ACHN (cell line): ENCODE results near the gene RAB22A.
"Not testable (repeated sequence)": the region's sequence is repeated elsewhere in the genome, so short reads cannot be mapped to it uniquely, and the experiment has no call there.

ENCODE experiments used
- DNase-seq: peaks from one replicate; pipeline ENCODE4 v3.0.0-alpha.2; 2015
- in situ Hi-C: cut with HindIII; loops from 2 replicates; pipeline ENCODE4 v1.10.0; 2017; ENCODE audit warnings: low sequenced_read_pairs, low pct_ligation_motif_present, low pct_unique_long_range_greater_than_20kb

RAB22A gene

GRCh38 chr20:58330687-58331086 is 21.2 kb downstream of the RAB22A start:
- in situ Hi-C loops, result no loop called here
- DNase-seq, result no peak

- in situ Hi-C loops, result no loop called here
These were observed 22.5 kb downstream of the RAB22A start for GRCh38 chr20:58331961-58332551.

GRCh38 chr20:58339741-58340140 is 30.2 kb downstream of the RAB22A start:
- DNase-seq, result no peak
- in situ Hi-C loops, result no loop called here

More at GRCh38 chr20:58331961-58332551, 22.5 kb downstream of the RAB22A start:
- DNase-seq, result no peak

GRCh38 chr20:58340151-58340550 is 30.6 kb downstream of the RAB22A start:
- in situ Hi-C loops, result no loop called here
- no peak for DNase-seq

GRCh38 chr20:58340853-58341252 is 31.3 kb downstream of the RAB22A start:
- in situ Hi-C loops, result no loop called here
- DNase-seq, result no peak

GRCh38 chr20:58342104-58342945 is 32.8 kb downstream of the RAB22A start:
- DNase-seq, result peak; percentile 18
- in situ Hi-C loops, result no loop called here

- in situ Hi-C loops, result no loop called here
- no peak for DNase-seq
These were observed 35.2 kb downstream of the RAB22A start for GRCh38 chr20:58344741-58345140.

- DNase-seq, result peak; percentile 39
- in situ Hi-C loops, result no loop called here
These were observed 40.1 kb downstream of the RAB22A start for GRCh38 chr20:58349570-58349969.

- no peak for DNase-seq
- in situ Hi-C loops, result no loop called here
These were observed 43.0 kb downstream of the RAB22A start for GRCh38 chr20:58352468-58352867.

GRCh38 chr20:58359441-58359840 is 49.9 kb downstream of the RAB22A start:
- in situ Hi-C loops, result no loop called here

GRCh38 chr20:58360936-58361335 is 51.4 kb downstream of the RAB22A start:
- in situ Hi-C loops, result no loop called here
- no peak for DNase-seq

More at GRCh38 chr20:58359441-58359840, 49.9 kb downstream of the RAB22A start:
- DNase-seq, result no peak

GRCh38 chr20:58361481-58362205 is 52.1 kb downstream of the RAB22A start:
- DNase-seq, result no peak
- in situ Hi-C loops, result no loop called here

- in situ Hi-C loops, result no loop called here
- no peak for DNase-seq
These were observed 52.6 kb downstream of the RAB22A start for GRCh38 chr20:58362206-58362516.

- in situ Hi-C loops, result no loop called here
These were observed 53.5 kb downstream of the RAB22A start for GRCh38 chr20:58362970-58363369.

GRCh38 chr20:58366866-58367265 is 57.4 kb downstream of the RAB22A start:
- no peak for DNase-seq
- in situ Hi-C loops, result no loop called here

More at GRCh38 chr20:58362970-58363369, 53.5 kb downstream of the RAB22A start:
- DNase-seq, result no peak

- in situ Hi-C loops, result no loop called here
- no peak for DNase-seq
These were observed 63.3 kb downstream of the RAB22A start for GRCh38 chr20:58372806-58373205.

- DNase-seq, in situ Hi-C loops: not testable (repeated sequence)
These were observed 63.8 kb downstream of the RAB22A start for GRCh38 chr20:58373296-58373695.

GRCh38 chr20:58374027-58374850 is 64.7 kb downstream of the RAB22A start:
- no peak for DNase-seq
- in situ Hi-C loops, result no loop called here
